ENCODE results near the gene AATK.

Gene AATK

GRCh38 chr17:81096741-81097133 lies 69.3 kb downstream of the AATK start:
- peaks cover 2% of the 10 kb centered on the region for H3K36me3 ChIP-seq (ENCODE audit: control insufficient read depth, insufficient read depth, low read length)
- H3K9ac ChIP-seq (ENCODE audit: low read depth, low read length) = peak overlapping the region; percentile 47
- no peaks in the 10 kb centered on the region for H3K27me3 ChIP-seq (ENCODE audit: control insufficient read depth, insufficient read depth, low read length)

GRCh38 chr17:81095383-81095762 lies 70.6 kb downstream of the AATK start:
- H3K27me3 ChIP-seq (ENCODE audit: control insufficient read depth, insufficient read depth, low read length) = no peaks in the 10 kb centered on the region
- H3K4me3 ChIP-seq (ENCODE audit: low read depth, low read length) = no peak overlapping the region
- H3K9me3 ChIP-seq (ENCODE audit: control insufficient read depth, insufficient read depth, low read length) = no peaks in the 10 kb centered on the region
- peaks cover 8% of the 10 kb centered on the region for H3K4me1 ChIP-seq (ENCODE audit: control insufficient read depth, insufficient read depth, low read length)
- H3K36me3 ChIP-seq (ENCODE audit: control insufficient read depth, insufficient read depth, low read length) = peaks cover 3% of the 10 kb centered on the region
- H3K9ac ChIP-seq (ENCODE audit: low read depth, low read length) = no peak overlapping the region

More at GRCh38 chr17:81096741-81097133, 69.3 kb downstream of the AATK start:
- Histone ChIP-seq H3K9me3 (ENCODE audit: control insufficient read depth, insufficient read depth, low read length) (no peaks in the 10 kb centered on the region), H3K4me1 (ENCODE audit: control insufficient read depth, insufficient read depth, low read length) (peaks cover 8% of the 10 kb centered on the region), H3K4me3 (ENCODE audit: low read depth, low read length) (no peak overlapping the region)

GRCh38 chr17:81094509-81095382 lies 71.3 kb downstream of the AATK start:
- peaks cover 2% of the 10 kb centered on the region for H3K36me3 ChIP-seq (ENCODE audit: control insufficient read depth, insufficient read depth, low read length)
- H3K4me3 ChIP-seq (ENCODE audit: low read depth, low read length) = no peak overlapping the region
- H3K9me3 ChIP-seq (ENCODE audit: control insufficient read depth, insufficient read depth, low read length) = no peaks in the 10 kb centered on the region
- no peak overlapping the region for H3K9ac ChIP-seq (ENCODE audit: low read depth, low read length)
- peaks cover 8% of the 10 kb centered on the region for H3K4me1 ChIP-seq (ENCODE audit: control insufficient read depth, insufficient read depth, low read length)
- H3K27me3 ChIP-seq (ENCODE audit: control insufficient read depth, insufficient read depth, low read length) = no peaks in the 10 kb centered on the region

- peaks cover 8% of the 10 kb centered on the region for H3K4me1 ChIP-seq (ENCODE audit: control insufficient read depth, insufficient read depth, low read length)
- no peak overlapping the region for H3K9ac ChIP-seq (ENCODE audit: low read depth, low read length)
- no peaks in the 10 kb centered on the region for H3K9me3 ChIP-seq (ENCODE audit: control insufficient read depth, insufficient read depth, low read length)
Measured at GRCh38 chr17:81093619-81094508, 72.2 kb downstream of the AATK start.

GRCh38 chr17:81092518-81093095 lies 73.4 kb downstream of the AATK start:
- Histone ChIP-seq H3K27me3 (ENCODE audit: control insufficient read depth, insufficient read depth, low read length) (no peaks in the 10 kb centered on the region), H3K9ac (ENCODE audit: low read depth, low read length) (no peak overlapping the region), H3K4me1 (ENCODE audit: control insufficient read depth, insufficient read depth, low read length) (peaks cover 8% of the 10 kb centered on the region), H3K9me3 (ENCODE audit: control insufficient read depth, insufficient read depth, low read length) (no peaks in the 10 kb centered on the region), H3K36me3 (ENCODE audit: control insufficient read depth, insufficient read depth, low read length) (peaks cover 10% of the 10 kb centered on the region), H3K4me3 (ENCODE audit: low read depth, low read length) (no peak overlapping the region)

More at GRCh38 chr17:81093619-81094508, 72.2 kb downstream of the AATK start:
- Histone ChIP-seq H3K27me3 (ENCODE audit: control insufficient read depth, insufficient read depth, low read length) (no peaks in the 10 kb centered on the region), H3K4me3 (ENCODE audit: low read depth, low read length) (no peak overlapping the region), H3K36me3 (ENCODE audit: control insufficient read depth, insufficient read depth, low read length) (peaks cover 7% of the 10 kb centered on the region)

GRCh38 chr17:81091774-81092517 lies 74.1 kb downstream of the AATK start:
- H3K36me3 ChIP-seq (ENCODE audit: control insufficient read depth, insufficient read depth, low read length) = peaks cover 11% of the 10 kb centered on the region
- H3K4me3 ChIP-seq (ENCODE audit: low read depth, low read length) = no peak overlapping the region
- no peaks in the 10 kb centered on the region for H3K9me3 ChIP-seq (ENCODE audit: control insufficient read depth, insufficient read depth, low read length)
- no peaks in the 10 kb centered on the region for H3K27me3 ChIP-seq (ENCODE audit: control insufficient read depth, insufficient read depth, low read length)
- peaks cover 8% of the 10 kb centered on the region for H3K4me1 ChIP-seq (ENCODE audit: control insufficient read depth, insufficient read depth, low read length)
- no peak overlapping the region for H3K9ac ChIP-seq (ENCODE audit: low read depth, low read length)

GRCh38 chr17:81091154-81091553 lies 74.9 kb downstream of the AATK start:
- H3K4me3 ChIP-seq (ENCODE audit: low read depth, low read length) = no peak overlapping the region
- H3K9ac ChIP-seq (ENCODE audit: low read depth, low read length) = no peak overlapping the region
- no peaks in the 10 kb centered on the region for H3K9me3 ChIP-seq (ENCODE audit: control insufficient read depth, insufficient read depth, low read length)
- H3K27me3 ChIP-seq (ENCODE audit: control insufficient read depth, insufficient read depth, low read length) = no peaks in the 10 kb centered on the region
- H3K4me1 ChIP-seq (ENCODE audit: control insufficient read depth, insufficient read depth, low read length) = peaks cover 8% of the 10 kb centered on the region
- peaks cover 17% of the 10 kb centered on the region for H3K36me3 ChIP-seq (ENCODE audit: control insufficient read depth, insufficient read depth, low read length)

- no peak overlapping the region for H3K9ac ChIP-seq (ENCODE audit: low read depth, low read length)
- peaks cover 8% of the 10 kb centered on the region for H3K4me1 ChIP-seq (ENCODE audit: control insufficient read depth, insufficient read depth, low read length)
- no peak overlapping the region for H3K4me3 ChIP-seq (ENCODE audit: low read depth, low read length)
- peaks cover 20% of the 10 kb centered on the region for H3K36me3 ChIP-seq (ENCODE audit: control insufficient read depth, insufficient read depth, low read length)
- H3K9me3 ChIP-seq (ENCODE audit: control insufficient read depth, insufficient read depth, low read length) = no peaks in the 10 kb centered on the region
- H3K27me3 ChIP-seq (ENCODE audit: control insufficient read depth, insufficient read depth, low read length) = no peaks in the 10 kb centered on the region
Measured at GRCh38 chr17:81090361-81091136, 75.5 kb downstream of the AATK start.

- Histone ChIP-seq H3K27me3 (ENCODE audit: control insufficient read depth, insufficient read depth, low read length) (no peaks in the 10 kb centered on the region), H3K9me3 (ENCODE audit: control insufficient read depth, insufficient read depth, low read length) (no peaks in the 10 kb centered on the region), H3K4me1 (ENCODE audit: control insufficient read depth, insufficient read depth, low read length) (no peaks in the 10 kb centered on the region), H3K9ac (ENCODE audit: low read depth, low read length) (no peak overlapping the region), H3K36me3 (ENCODE audit: control insufficient read depth, insufficient read depth, low read length) (peaks cover 33% of the 10 kb centered on the region), H3K4me3 (ENCODE audit: low read depth, low read length) (no peak overlapping the region)
Measured at GRCh38 chr17:81086789-81087551, 79.1 kb downstream of the AATK start.

GRCh38 chr17:81085420-81085911 lies 80.6 kb downstream of the AATK start:
- no peak overlapping the region for H3K9ac ChIP-seq (ENCODE audit: low read depth, low read length)
- no peaks in the 10 kb centered on the region for H3K4me1 ChIP-seq (ENCODE audit: control insufficient read depth, insufficient read depth, low read length)
- H3K27me3 ChIP-seq (ENCODE audit: control insufficient read depth, insufficient read depth, low read length) = no peaks in the 10 kb centered on the region
- H3K36me3 ChIP-seq (ENCODE audit: control insufficient read depth, insufficient read depth, low read length) = peaks cover 37% of the 10 kb centered on the region
- no peaks in the 10 kb centered on the region for H3K9me3 ChIP-seq (ENCODE audit: control insufficient read depth, insufficient read depth, low read length)
- no peak overlapping the region for H3K4me3 ChIP-seq (ENCODE audit: low read depth, low read length)

All from iPS-15b (cell line).